K562 (cell line): ENCODE data around the gene PPP4R4. TPM values are rescaled to one million over a fixed set of nuclear protein-coding genes. Genes with fewer than 3 reads are reported as not detected.
A peak's percentile ranks its signal among the peaks of the same experiment; 100 is the strongest.

ENCODE experiments used
- ATAC-seq: fragments of 200-7000 bp; cut with Tn5 transposase; 3 replicates; pipeline ENCODE4 v1.9.1; 2020; ENCODE audit warnings: moderate library complexity
- Bru-seq: library from RNA; stranded (reverse); fragments of 400-500 nt; gene quantifications from one replicate; lab custom pipeline; 2021; lab: Mats Ljungman, UMichigan
- BruChase-seq, 2 experiments: library from RNA; stranded (reverse); fragments of 400-500 nt; gene quantifications; one replicate each; lab custom pipeline; 2021; lab: Mats Ljungman, UMichigan
- BruUV-seq: library from RNA; stranded (reverse); fragments of 400-500 nt; replicated peaks from 2 replicates; lab custom pipeline; 2021; lab: Mats Ljungman, UMichigan
- CTCF ChIA-PET: fragments of 300-600 bp; formaldehyde crosslinking; extraction: SDS; loops from one replicate; lab custom pipeline; 2021; ENCODE audit warnings: low intra/inter-chr PET ratio; lab: Yijun Ruan, JAX
- POLR2A ChIA-PET: fragments of 300-600, 350-650 bp; sonication (Branson Sonifier 250); formaldehyde crosslinking; extraction: SDS; loops from one replicate; lab custom pipeline; 2021; ENCODE audit warnings: antibody characterized with exemption, inconsistent platforms; lab: Yijun Ruan, JAX
- DNase-seq, 4 experiments: peaks; one replicate each; pipeline versions ENCODE4 v3.0.0 to v3.0.0-alpha.2; 2011 to 2018; ENCODE audit warnings: low spot score in 3 of 4, mixed read lengths in 3 of 4; ENCODE audit errors: extremely low read depth in 1 of 4
- FAIRE-seq: peaks from 2 replicates; lab custom pipeline; 2011; peaks lifted over from hg19 to GRCh38; lab: Jason Lieb, UNC
- H2AFZ ChIP-seq: 2 replicates; pipeline ENCODE4 v1.6.0; 2011; ENCODE audit warnings: low read depth, low read length, control low read depth, inconsistent platforms
- H3K27ac ChIP-seq: fragments of 200-600 bp; 3 replicates; pipeline ENCODE4 v1.8.0; 2011; ENCODE audit warnings: low read depth, mild to moderate bottlenecking, control low read depth, inconsistent platforms, low read length, moderate library complexity, mixed read lengths; ENCODE audit errors: extremely low read depth
- H3K27me3 ChIP-seq, 2 experiments: fragments of 300-600 bp in 1 of 2; 2 replicates in 1 of 2; 3 replicates in 1 of 2; pipeline versions ENCODE4 v1.6.0 to v1.8.0; 2011; ENCODE audit warnings: inconsistent platforms in 2 of 2, low read length in 2 of 2, mild to moderate bottlenecking in 1 of 2, mixed read lengths in 1 of 2, moderate library complexity in 1 of 2; ENCODE audit not compliant: control insufficient read depth in 2 of 2, insufficient read depth in 2 of 2
- H3K36me3 ChIP-seq: fragments of 300-600 bp; 3 replicates; pipeline ENCODE4 v1.8.0; 2011; ENCODE audit warnings: mild to moderate bottlenecking, low read length, inconsistent platforms; ENCODE audit not compliant: control insufficient read depth, insufficient read depth
- H3K4me1 ChIP-seq, 2 experiments: fragments of 200-600 bp in 1 of 2; replicated peaks in 1 of 2; 2 replicates in 1 of 2; 3 replicates in 1 of 2; pipeline versions ENCODE4 v1.5.1 to v1.8.0; 2011; ENCODE audit warnings: inconsistent platforms in 2 of 2, low read length in 2 of 2, mild to moderate bottlenecking in 1 of 2, mixed read lengths in 1 of 2, moderate library complexity in 1 of 2; ENCODE audit not compliant: control insufficient read depth in 2 of 2, insufficient read depth in 2 of 2
- H3K4me2 ChIP-seq: 2 replicates; pipeline ENCODE4 v1.6.1; 2011; ENCODE audit warnings: low read length, control low read depth, inconsistent platforms, mixed read lengths; ENCODE audit not compliant: insufficient read depth
- H3K4me3 ChIP-seq: fragments of 200-600 bp; sonication (generic), shearing (Covaris generic); 2 replicates; pipeline ENCODE4 v1.5.1; 2016; ENCODE audit warnings: control low read depth, inconsistent platforms
- H3K79me2 ChIP-seq: fragments of 200-600 bp; 3 replicates; pipeline ENCODE4 v1.8.0; 2011; ENCODE audit warnings: low read length, inconsistent platforms; ENCODE audit not compliant: control insufficient read depth, insufficient read depth
- H3K9ac ChIP-seq, 2 experiments: 2 replicates each; pipeline versions ENCODE4 v1.6.0 to v1.6.1; 2011; ENCODE audit warnings: low read depth in 2 of 2, low read length in 2 of 2, control low read depth in 1 of 2, inconsistent platforms in 1 of 2, mild to moderate bottlenecking in 1 of 2, mixed read lengths in 1 of 2; ENCODE audit not compliant: insufficient read depth in 1 of 2
- H3K9me1 ChIP-seq: one replicate; pipeline ENCODE4 v1.6.0; 2011; ENCODE audit warnings: inconsistent platforms, mild to moderate bottlenecking, low read length, moderate library complexity; ENCODE audit not compliant: control insufficient read depth, insufficient read depth
- H3K9me3 ChIP-seq: replicated peaks from 2 replicates; pipeline ENCODE4 v1.5.1; 2011; ENCODE audit warnings: low read depth, low read length, inconsistent platforms; ENCODE audit not compliant: control insufficient read depth, insufficient read depth
- H4K20me1 ChIP-seq: replicated peaks from 2 replicates; pipeline ENCODE4 v1.6.1; 2011; ENCODE audit warnings: low read length, inconsistent platforms, mixed read lengths; ENCODE audit not compliant: control insufficient read depth, insufficient read depth
- CTBP1 ChIP-seq: fragments of 450-650 bp; IDR thresholded peaks from 2 replicates; pipeline ENCODE4 v1.6.1; 2016; ENCODE audit warnings: borderline replicate concordance
- HNRNPLL ChIP-seq: fragments of 200-400 bp; formaldehyde crosslinking; IDR thresholded peaks from 2 replicates; pipeline ENCODE4 v1.6.1; 2017; ENCODE audit warnings: low read length, low read depth, mild to moderate bottlenecking; ENCODE audit not compliant: poor library complexity, severe bottlenecking
- TCF3 ChIP-seq: sonication (generic); formaldehyde crosslinking; IDR thresholded peaks from 2 replicates; pipeline ENCODE4 v1.4.0; 2020; ENCODE audit warnings: mild to moderate bottlenecking, missing genetic modification reagents
- WGBS: fragments of 100-300 bp; shearing (Covaris generic); methylation state at CpG from one replicate; pipeline ENCODE4 v1.1.6; 2016; ENCODE audit warnings: low coverage, mixed read lengths; ENCODE audit not compliant: insufficient coverage; ENCODE audit errors: missing lambda C conversion rate; 5-methylcytosine and 5-hydroxymethylcytosine counted together
- in situ Hi-C: fragments of 300-500 bp; cut with MboI; formaldehyde crosslinking; loops from 4 replicates; pipeline ENCODE4 v1.15.0; 2018; ENCODE audit warnings: inconsistent platforms, mixed read lengths
- intact Hi-C: fragments of 100-400 bp; cut with micrococcal nuclease; formaldehyde crosslinking; loops from 2 replicates; pipeline ENCODE4 v1.14.2; 2022
- long read RNA-seq, 3 experiments: library from polyadenylated mRNA in 2 of 3; library from RNA in 1 of 3; unstranded in 2 of 3; stranded (forward) in 1 of 3; transcript quantifications; one replicate each; pipeline ENCODE4 v2.0.0, GENCODE V29; 2019 to 2022
- polyA minus RNA-seq, 3 experiments: library from RNA; depleted of rRNA, polyadenylated mRNA; stranded (reverse); fragments of >200 nt; gene quantifications; 2 replicates each; pipeline ENCODE4 v1.2.3, GENCODE V29; 2011
- polyA plus RNA-seq, 8 experiments: library from polyadenylated mRNA; depleted of rRNA in 4 of 8; stranded (reverse) in 5 of 8; unstranded in 3 of 8; fragments of >200 nt; fragmentation: Nextera tagmentation in 2 of 8; fragmentation: Illumina TruSeq in 1 of 8; extraction: Ambion mirVana in 2 of 8; extraction: Trizol in 1 of 8; gene quantifications; 2 replicates each; pipeline versions ENCODE4 v1.2.1 to v1.2.3, GENCODE V29; 2011 to 2014; ENCODE audit warnings: inconsistent platforms in 1 of 8, missing spikeins in 1 of 8
- total RNA-seq, 7 experiments: library from RNA; depleted of rRNA in 6 of 7; stranded (reverse); fragments of >200 nt in 6 of 7; fragmentation: Illumina TruSeq in 2 of 7; extraction: Trizol in 2 of 7; gene quantifications; 2 replicates each; pipeline versions ENCODE4 v1.2.1 to v1.2.3, GENCODE V29; 2011 to 2021; ENCODE audit warnings: low replicate concordance in 1 of 7
- TF ChIP-seq, protein P1 (sequence below), 2 experiments: fragments of 450-650 bp; IDR thresholded peaks; 2 replicates each; pipeline ENCODE4 v1.6.1; 2016; ENCODE audit warnings: mild to moderate bottlenecking in 2 of 2, borderline replicate concordance in 1 of 2, low read depth in 1 of 2, moderate library complexity in 1 of 2

The PPP4R4 gene, protein sequence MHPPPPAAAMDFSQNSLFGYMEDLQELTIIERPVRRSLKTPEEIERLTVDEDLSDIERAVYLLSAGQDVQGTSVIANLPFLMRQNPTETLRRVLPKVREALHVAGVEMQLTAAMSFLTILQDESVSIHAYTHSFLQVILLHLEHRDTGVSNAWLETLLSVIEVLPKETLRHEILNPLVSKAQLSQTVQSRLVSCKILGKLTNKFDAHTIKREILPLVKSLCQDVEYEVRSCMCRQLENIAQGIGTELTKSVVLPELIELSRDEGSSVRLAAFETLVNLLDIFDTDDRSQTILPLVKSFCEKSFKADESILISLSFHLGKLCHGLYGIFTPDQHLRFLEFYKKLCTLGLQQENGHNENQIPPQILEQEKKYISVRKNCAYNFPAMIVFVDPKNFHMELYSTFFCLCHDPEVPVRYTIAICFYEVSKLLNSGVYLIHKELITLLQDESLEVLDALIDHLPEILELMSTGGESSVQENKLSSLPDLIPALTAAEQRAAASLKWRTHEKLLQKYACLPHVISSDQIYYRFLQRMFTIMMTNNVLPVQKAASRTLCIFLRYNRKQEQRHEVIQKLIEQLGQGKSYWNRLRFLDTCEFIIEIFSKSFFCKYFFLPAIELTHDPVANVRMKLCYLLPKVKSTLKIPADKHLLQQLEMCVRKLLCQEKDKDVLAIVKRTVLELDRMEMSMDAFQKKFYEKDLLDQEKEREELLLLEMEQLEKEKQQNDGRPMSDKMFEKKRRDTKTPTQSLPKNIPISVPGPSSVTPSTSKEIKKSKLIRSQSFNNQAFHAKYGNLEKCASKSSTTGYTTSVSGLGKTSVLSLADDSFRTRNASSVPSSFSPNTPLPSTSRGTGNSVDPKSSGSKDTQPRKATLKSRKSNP
- total RNA-seq (2011; cell fraction: chromatin; rRNA removed; ENCODE audit: low replicate concordance) = not detected in 2 replicates
- not detected in 2 replicates for total RNA-seq (2011; cell fraction: nucleolus; rRNA removed)
- not detected in 2 replicates for total RNA-seq (2011; cell fraction: nucleoplasm; rRNA removed)
- total RNA-seq (2014; rRNA removed) = 0.04 TPM in 1 of 2 replicates, not detected in the other
- total RNA-seq (2014; rRNA removed; fragmentation: Illumina TruSeq; extraction: Trizol) = not detected in 2 replicates
- total RNA-seq (2015; rRNA removed; fragmentation: Illumina TruSeq; extraction: Trizol) = 0.11 TPM in 1 of 2 replicates, not detected in the other
- total RNA-seq (2021) = not detected in 2 replicates
- 0.26 TPM in 1 of 2 replicates, not detected in the other for polyA plus RNA-seq (2011; rRNA removed)
- polyA plus RNA-seq (2011; cell fraction: cytosol; rRNA removed) = not detected in 2 replicates
- 0.09 TPM in 1 of 2 replicates, not detected in the other for polyA plus RNA-seq (2011; cell fraction: nucleus; rRNA removed)
- 0.21 TPM in 1 of 2 replicates, not detected in the other for polyA plus RNA-seq (2012)
- not detected in 2 replicates for polyA plus RNA-seq (2014; fragmentation: Illumina TruSeq; extraction: Trizol)
- not detected for polyA plus RNA-seq (2014; fragmentation: Nextera tagmentation; extraction: Ambion mirVana)
- polyA plus RNA-seq (2014; rRNA removed) = not detected in 2 replicates
- not detected in 2 replicates for polyA minus RNA-seq (2011; rRNA and poly(A)+ RNA removed)
- not detected in 2 replicates for polyA minus RNA-seq (2011; cell fraction: cytosol; rRNA and poly(A)+ RNA removed)
- under 0.01 TPM in 1 of 2 replicates, not detected in the other for polyA minus RNA-seq (2011; cell fraction: nucleus; rRNA and poly(A)+ RNA removed)
- percentile 20 among the genes with signal in this experiment for Bru-seq, nascent RNA
- BruChase-seq, experiment 1, labeled RNA remaining after a 2-hour chase = percentile 15 among the genes with signal in this experiment
- BruChase-seq, experiment 2, labeled RNA remaining after a 6-hour chase = percentile 15 among the genes with signal in this experiment
- long read RNA-seq, experiment 1 = 0 reads
- long read RNA-seq, experiment 2 = 0 reads
- long read RNA-seq, experiment 3 = 0 reads

DNA sequence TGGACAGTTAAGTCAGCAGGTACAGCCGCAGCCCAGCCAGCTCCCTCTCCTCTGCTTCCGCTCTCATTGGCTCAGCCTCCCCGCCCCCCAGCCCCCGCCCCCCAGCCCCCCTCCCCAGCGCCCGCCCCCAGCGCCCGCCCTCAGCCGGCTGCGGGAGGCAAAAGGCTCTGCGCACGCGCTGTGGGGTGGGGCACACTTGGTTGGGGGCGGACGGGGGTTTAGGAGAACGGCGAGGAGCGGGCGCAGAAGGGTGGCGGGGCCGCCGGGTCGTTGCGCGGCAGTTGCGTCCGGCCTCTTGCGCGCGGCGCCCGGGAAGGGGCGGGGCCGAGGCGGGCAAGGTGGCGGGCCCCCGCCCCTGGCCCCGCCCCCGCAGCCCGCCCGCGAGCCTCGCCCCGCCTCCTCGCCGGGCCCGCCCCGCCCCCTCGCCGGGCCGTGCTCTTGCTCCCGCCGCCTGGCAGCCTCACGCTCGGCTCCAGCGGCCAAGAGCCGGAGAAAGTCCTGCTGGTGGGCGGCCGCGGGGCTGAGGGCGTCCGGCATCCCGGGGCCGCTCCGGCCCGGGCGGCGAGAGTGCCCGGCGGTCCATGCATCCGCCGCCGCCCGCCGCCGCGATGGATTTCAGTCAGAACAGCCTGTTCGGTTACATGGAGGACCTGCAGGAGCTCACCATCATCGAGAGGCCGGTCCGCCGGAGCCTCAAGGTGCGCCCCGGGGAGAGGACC, at the start of gene PPP4R4:
PPP4R4 (plus strand) TSS at position 438 of the 719 bp plus-strand sequence; CDS start at position 582, 144 bp downstream.
- CTCF ChIA-PET = no interaction called here
- Histone ChIP-seq H3K9ac (peak within 1 kb of the TSS in 1 of 2 experiments; percentile 82; a peak in 2 of 4 replicates), H3K4me3 (peak within 1 kb of the TSS; percentile 49), H3K9me3 (no peaks in the 10 kb centered on the region), H4K20me1 (no peaks in the 10 kb centered on the region), H3K9me1 (no peaks in the 10 kb centered on the region), H3K4me2 (peak within 1 kb of the TSS; percentile 66), H3K27me3 (peaks cover 0 to 2% of the 10 kb centered on the region in 2 experiments; a peak in 3 of 5 replicates), H3K4me1 (peaks cover 0 to 16% of the 10 kb centered on the region in 2 experiments; a peak in 2 of 5 replicates), H3K36me3 (no peaks in the 10 kb centered on the region), H2AFZ (peak within 1 kb of the TSS; percentile 80), H3K79me2 (no peaks in the 10 kb centered on the region), H3K27ac (no peak within 1 kb of the TSS)
- in situ Hi-C loops = no loop called here
- WGBS = 0% methylated on average over 13 of the region's 84 CpGs
- FAIRE-seq (no peak), ATAC-seq (peak; percentile 96), DNase-seq (peak; percentile 83 to 93 (median 91))
- intact Hi-C loops = no loop called here
- BruUV-seq = no TSS peak
- POLR2A ChIA-PET = interaction anchor here (0.5 to 1.0 kb wide), 3 partner anchors 116 to 1236 kb away, joined by 3 read pairs; no protein-coding TSS in a partner anchor
- TF ChIP-seq CTBP1 (peak; percentile 41; the same call in 1 of the 2 replicates), HNRNPLL (peak; percentile 18), TCF3 (CRISPR knock-in tag) (no peak)
- TF ChIP-seq, protein P1, sequence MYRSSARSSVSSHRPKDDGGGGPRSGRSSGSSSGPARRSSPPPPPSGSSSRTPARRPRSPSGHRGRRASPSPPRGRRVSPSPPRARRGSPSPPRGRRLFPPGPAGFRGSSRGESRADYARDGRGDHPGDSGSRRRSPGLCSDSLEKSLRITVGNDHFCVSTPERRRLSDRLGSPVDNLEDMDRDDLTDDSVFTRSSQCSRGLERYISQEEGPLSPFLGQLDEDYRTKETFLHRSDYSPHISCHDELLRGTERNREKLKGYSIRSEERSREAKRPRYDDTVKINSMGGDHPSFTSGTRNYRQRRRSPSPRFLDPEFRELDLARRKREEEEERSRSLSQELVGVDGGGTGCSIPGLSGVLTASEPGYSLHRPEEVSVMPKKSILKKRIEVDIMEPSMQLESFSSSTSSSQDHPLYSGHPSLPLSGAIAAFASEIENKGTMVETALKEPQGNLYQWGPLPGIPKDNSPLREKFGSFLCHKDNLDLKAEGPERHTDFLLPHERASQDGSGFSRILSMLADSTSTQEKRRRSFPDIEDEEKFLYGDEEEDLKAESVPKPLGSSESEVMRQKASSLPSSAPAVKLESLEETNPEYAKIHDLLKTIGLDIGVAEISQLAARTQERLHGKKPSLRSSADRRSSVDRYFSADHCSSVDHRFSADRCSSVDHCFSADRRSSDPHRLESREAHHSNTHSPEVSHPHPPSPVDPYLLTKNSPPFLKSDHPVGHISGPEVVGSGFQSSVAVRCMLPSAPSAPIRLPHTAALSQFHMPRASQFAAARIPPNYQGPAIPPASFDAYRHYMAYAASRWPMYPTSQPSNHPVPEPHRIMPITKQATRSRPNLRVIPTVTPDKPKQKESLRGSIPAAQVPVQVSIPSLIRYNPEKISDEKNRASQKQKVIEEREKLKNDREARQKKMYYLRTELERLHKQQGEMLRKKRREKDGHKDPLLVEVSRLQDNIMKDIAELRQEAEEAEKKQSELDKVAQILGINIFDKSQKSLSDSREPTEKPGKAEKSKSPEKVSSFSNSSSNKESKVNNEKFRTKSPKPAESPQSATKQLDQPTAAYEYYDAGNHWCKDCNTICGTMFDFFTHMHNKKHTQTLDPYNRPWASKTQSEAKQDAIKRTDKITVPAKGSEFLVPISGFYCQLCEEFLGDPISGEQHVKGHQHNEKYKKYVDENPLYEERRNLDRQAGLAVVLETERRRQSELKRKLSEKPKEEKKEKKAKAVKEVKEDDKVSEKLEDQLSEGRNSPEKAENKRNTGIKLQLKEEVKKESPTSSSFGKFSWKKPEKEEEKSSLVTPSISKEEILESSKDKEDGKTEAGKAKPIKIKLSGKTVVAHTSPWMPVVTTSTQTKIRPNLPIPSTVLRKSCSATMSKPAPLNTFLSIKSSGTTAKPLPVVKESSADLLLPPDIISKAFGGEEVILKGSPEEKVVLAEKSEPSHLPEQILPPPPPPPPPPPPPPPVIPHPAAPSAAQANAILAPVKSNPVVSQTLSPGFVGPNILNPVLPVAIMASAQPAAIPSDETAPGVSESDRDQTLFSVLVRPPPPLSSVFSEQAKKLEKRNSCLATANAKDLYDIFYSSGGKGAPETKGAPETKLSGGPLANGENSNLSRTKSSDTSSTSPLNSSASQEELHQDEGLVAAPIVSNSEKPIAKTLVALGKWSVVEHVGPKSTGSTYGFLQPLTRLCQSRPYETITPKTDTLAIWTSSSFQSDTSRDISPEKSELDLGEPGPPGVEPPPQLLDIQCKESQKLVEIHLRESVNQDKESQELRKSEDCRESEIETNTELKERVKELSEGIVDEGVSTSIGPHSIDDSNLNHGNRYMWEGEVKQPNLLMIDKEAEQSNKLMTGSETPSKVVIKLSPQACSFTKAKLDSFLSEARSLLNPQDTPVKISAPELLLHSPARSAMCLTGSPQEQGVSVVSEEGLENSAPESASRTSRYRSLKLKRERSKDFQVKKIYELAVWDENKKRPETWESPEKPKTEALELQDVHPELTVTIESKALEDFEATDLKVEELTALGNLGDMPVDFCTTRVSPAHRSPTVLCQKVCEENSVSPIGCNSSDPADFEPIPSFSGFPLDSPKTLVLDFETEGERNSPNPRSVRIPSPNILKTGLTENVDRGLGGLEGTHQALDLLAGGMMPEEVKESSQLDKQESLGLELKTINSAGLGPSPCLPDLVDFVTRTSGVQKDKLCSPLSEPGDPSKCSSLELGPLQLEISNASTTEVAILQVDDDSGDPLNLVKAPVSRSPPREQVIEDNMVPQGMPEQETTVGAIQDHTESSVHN (IDR thresholded peaks at IDR 0.05; ENCODE audit: borderline replicate concordance in 1 of 2, low read depth in 1 of 2) = no peak
